ENCODE data around the gene TEAD1. TPM values are rescaled to one million over a fixed set of nuclear protein-coding genes. Genes with fewer than 3 reads are reported as not detected.

The TEAD1 gene
- total and polyA plus RNA-seq, 2 donors (not counting 3 experiments of a cell fraction or from before 2014, with no cell fraction given), result 15.3 to 49.0 TPM

GRCh38 chr11:12624595-12624994 lies 49.6 kb upstream of the TEAD1 start:
- POLR2A ChIA-PET, result no interaction called here
- intact Hi-C loops (cut with micrococcal nuclease), result no loop called here
- FAIRE-seq (no peak), DNase-seq (ENCODE audit: low read depth, low spot score) (no peak)
- TF ChIP-seq POLR2AphosphoS5 (IDR thresholded peaks at IDR 0.05; ENCODE audit: insufficient read depth, low read depth, low read length), result no peak
- no peak for TF ChIP-seq EZH2 (IDR thresholded peaks at IDR 0.05; ENCODE audit: borderline replicate concordance, low read depth, low read length, severe bottlenecking)
- TF ChIP-seq FOS (IDR thresholded peaks at IDR 0.05; ENCODE audit: borderline replicate concordance, insufficient read depth, low read length), result no peak
- no peak for TF ChIP-seq MAX (IDR thresholded peaks at IDR 0.05; ENCODE audit: insufficient read depth, insufficient read length)
- no peak for TF ChIP-seq MYC (IDR thresholded peaks at IDR 0.05; ENCODE audit: low read depth, low read length)
- no peak for TF ChIP-seq POLR2A (IDR thresholded peaks at IDR 0.05; ENCODE audit: low read depth, low read length)
- no peak for TF ChIP-seq JUN (IDR thresholded peaks at IDR 0.05; ENCODE audit: borderline replicate concordance, insufficient read depth, insufficient read length, low read depth)
- H3K9me3 ChIP-seq (replicated peaks; ENCODE audit: control insufficient read depth, insufficient read depth, low read length), result no peaks in the 10 kb centered on the region
- no peak overlapping the region for H3K4me2 ChIP-seq (ENCODE audit: insufficient read depth, low read length)
- no peaks in the 10 kb centered on the region for H3K9me1 ChIP-seq (replicated peaks; ENCODE audit: control insufficient read depth, extremely low read depth, insufficient read depth, low read length)
- H3K27ac ChIP-seq (ENCODE audit: insufficient read depth, low read depth, low read length), result no peak overlapping the region
- no peak overlapping the region for H3K9ac ChIP-seq (replicated peaks; ENCODE audit: extremely low read depth, insufficient read depth, low read length)
- BruUV-seq (replicated peaks), result no TSS peak
- no peaks in the 10 kb centered on the region for H3K79me2 ChIP-seq (ENCODE audit: control insufficient read depth, insufficient read depth, low read length)
- CTCF ChIA-PET, result no interaction called here
- H3K27me3 ChIP-seq (ENCODE audit: control insufficient read depth in 2 of 2, insufficient read depth in 2 of 2, low read length in 2 of 2), result no peaks in the 10 kb centered on the region
- no peaks in the 10 kb centered on the region for H3K4me1 ChIP-seq (ENCODE audit: control insufficient read depth, extremely low read depth, insufficient read depth, low read length)
- dilution Hi-C loops (cut with MboI; ENCODE audit: extremely low pct_ligation_motif_present, low sequenced_read_pairs), result no loop called here
- H3K36me3 ChIP-seq (ENCODE audit: control insufficient read depth in 2 of 2, extremely low read depth in 1 of 2, insufficient read depth in 2 of 2, low read length in 2 of 2), result no peaks in the 10 kb centered on the region
- no peak overlapping the region for H3K4me3 ChIP-seq (replicated peaks in 1 of 3; ENCODE audit: insufficient read depth in 1 of 3, low read depth in 1 of 3, low read length in 3 of 3)
- no peak overlapping the region for H2AFZ ChIP-seq (ENCODE audit: low read depth, low read length)
- H4K20me1 ChIP-seq (replicated peaks; ENCODE audit: control insufficient read depth, extremely low read depth, insufficient read depth, low read length), result no peaks in the 10 kb centered on the region

- Histone ChIP-seq H3K27me3 (ENCODE audit: control insufficient read depth in 2 of 2, insufficient read depth in 2 of 2, low read length in 2 of 2) (no peaks in the 10 kb centered on the region), H4K20me1 (replicated peaks; ENCODE audit: control insufficient read depth, extremely low read depth, insufficient read depth, low read length) (no peaks in the 10 kb centered on the region), H3K4me1 (ENCODE audit: control insufficient read depth, extremely low read depth, insufficient read depth, low read length) (no peaks in the 10 kb centered on the region), H3K4me3 (replicated peaks in 1 of 3; ENCODE audit: insufficient read depth in 1 of 3, low read depth in 1 of 3, low read length in 3 of 3) (no peak overlapping the region), H3K9ac (replicated peaks; ENCODE audit: extremely low read depth, insufficient read depth, low read length) (no peak overlapping the region), H3K79me2 (ENCODE audit: control insufficient read depth, insufficient read depth, low read length) (no peaks in the 10 kb centered on the region), H3K36me3 (ENCODE audit: control insufficient read depth in 2 of 2, extremely low read depth in 1 of 2, insufficient read depth in 2 of 2, low read length in 2 of 2) (no peaks in the 10 kb centered on the region), H2AFZ (ENCODE audit: low read depth, low read length) (no peak overlapping the region), H3K27ac (ENCODE audit: insufficient read depth, low read depth, low read length) (no peak overlapping the region), H3K9me3 (replicated peaks; ENCODE audit: control insufficient read depth, insufficient read depth, low read length) (no peaks in the 10 kb centered on the region), H3K4me2 (ENCODE audit: insufficient read depth, low read length) (no peak overlapping the region), H3K9me1 (replicated peaks; ENCODE audit: control insufficient read depth, extremely low read depth, insufficient read depth, low read length) (no peaks in the 10 kb centered on the region)
- BruUV-seq (replicated peaks), result no TSS peak
- CTCF ChIA-PET, result no interaction called here
- dilution Hi-C loops (cut with MboI; ENCODE audit: extremely low pct_ligation_motif_present, low sequenced_read_pairs), result no loop called here
- intact Hi-C loops (cut with micrococcal nuclease), result no loop called here
- no peak for TF ChIP-seq MAX (IDR thresholded peaks at IDR 0.05; ENCODE audit: insufficient read depth, insufficient read length)
- TF ChIP-seq, protein P1, sequence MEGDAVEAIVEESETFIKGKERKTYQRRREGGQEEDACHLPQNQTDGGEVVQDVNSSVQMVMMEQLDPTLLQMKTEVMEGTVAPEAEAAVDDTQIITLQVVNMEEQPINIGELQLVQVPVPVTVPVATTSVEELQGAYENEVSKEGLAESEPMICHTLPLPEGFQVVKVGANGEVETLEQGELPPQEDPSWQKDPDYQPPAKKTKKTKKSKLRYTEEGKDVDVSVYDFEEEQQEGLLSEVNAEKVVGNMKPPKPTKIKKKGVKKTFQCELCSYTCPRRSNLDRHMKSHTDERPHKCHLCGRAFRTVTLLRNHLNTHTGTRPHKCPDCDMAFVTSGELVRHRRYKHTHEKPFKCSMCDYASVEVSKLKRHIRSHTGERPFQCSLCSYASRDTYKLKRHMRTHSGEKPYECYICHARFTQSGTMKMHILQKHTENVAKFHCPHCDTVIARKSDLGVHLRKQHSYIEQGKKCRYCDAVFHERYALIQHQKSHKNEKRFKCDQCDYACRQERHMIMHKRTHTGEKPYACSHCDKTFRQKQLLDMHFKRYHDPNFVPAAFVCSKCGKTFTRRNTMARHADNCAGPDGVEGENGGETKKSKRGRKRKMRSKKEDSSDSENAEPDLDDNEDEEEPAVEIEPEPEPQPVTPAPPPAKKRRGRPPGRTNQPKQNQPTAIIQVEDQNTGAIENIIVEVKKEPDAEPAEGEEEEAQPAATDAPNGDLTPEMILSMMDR (IDR thresholded peaks at IDR 0.05; ENCODE audit: extremely low read depth in 1 of 2, insufficient read depth in 1 of 2, low read depth in 1 of 2, low read length in 2 of 2), result no peak
- TF ChIP-seq POLR2A (IDR thresholded peaks at IDR 0.05; ENCODE audit: low read depth, low read length), result no peak
- TF ChIP-seq POLR2AphosphoS5 (IDR thresholded peaks at IDR 0.05; ENCODE audit: insufficient read depth, low read depth, low read length), result no peak
- no peak for TF ChIP-seq GATA2 (IDR thresholded peaks at IDR 0.05; ENCODE audit: insufficient read depth, insufficient read length, low read depth, low read length)
- no peak for TF ChIP-seq EZH2 (IDR thresholded peaks at IDR 0.05; ENCODE audit: borderline replicate concordance, low read depth, low read length, severe bottlenecking)
- no peak for TF ChIP-seq MYC (IDR thresholded peaks at IDR 0.05; ENCODE audit: low read depth, low read length)
- no peak for TF ChIP-seq FOS (IDR thresholded peaks at IDR 0.05; ENCODE audit: borderline replicate concordance, insufficient read depth, low read length)
- no peak for TF ChIP-seq JUN (IDR thresholded peaks at IDR 0.05; ENCODE audit: borderline replicate concordance, insufficient read depth, insufficient read length, low read depth)
- no peak for FAIRE-seq
- no peak for DNase-seq (ENCODE audit: low read depth, low spot score)
- POLR2A ChIA-PET, result no interaction called here
Measured at GRCh38 chr11:12625438-12626071, 48.7 kb upstream of the TEAD1 start.
